HEK293 (cell line): ENCODE data around the gene GRIN2A.

Source experiments
- CTCF ChIA-PET: fragments of 350-600 bp; formaldehyde crosslinking; extraction: SDS; loops from one replicate; lab custom pipeline; 2021; ENCODE audit warnings: antibody characterized with exemption; lab: Yijun Ruan, JAX
- POLR2A ChIA-PET: fragments of 300-600 bp; formaldehyde crosslinking; extraction: SDS; loops from one replicate; lab custom pipeline; 2020; ENCODE audit warnings: antibody characterized with exemption, inconsistent platforms; lab: Yijun Ruan, JAX
- H3K27ac ChIP-seq: fragments of 200-500 bp; sonication (Bioruptor generic); 2 replicates; pipeline ENCODE4 v1.5.1; 2014; ENCODE audit warnings: low read depth, low read length, control low read depth, inconsistent platforms; ENCODE audit errors: extremely low read depth
- H3K36me3 ChIP-seq, 2 experiments: fragments of 200-500 bp in 1 of 2; sonication (Bioruptor generic) in 1 of 2; 1 replicate in 1 of 2; 2 replicates in 1 of 2; pipeline ENCODE4 v1.5.1; 2014 to 2017; ENCODE audit warnings: inconsistent platforms in 2 of 2, low read length in 2 of 2; ENCODE audit not compliant: control insufficient read depth in 2 of 2, insufficient read depth in 1 of 2
- H3K4me1 ChIP-seq: fragments of 200-500 bp; sonication (Bioruptor generic); 2 replicates; pipeline ENCODE4 v1.5.1; 2014; ENCODE audit warnings: mild to moderate bottlenecking, low read length, inconsistent platforms; ENCODE audit not compliant: control insufficient read depth, insufficient read depth
- H3K4me3 ChIP-seq: 2 replicates; pipeline ENCODE4 v1.5.1; 2011; ENCODE audit warnings: low read depth, mild to moderate bottlenecking, control low read depth, low read length, moderate library complexity
- H3K9me3 ChIP-seq: fragments of 200-500 bp; sonication (Bioruptor generic); 2 replicates; pipeline ENCODE4 v1.5.1; 2014; ENCODE audit warnings: low read depth, low read length, inconsistent platforms; ENCODE audit not compliant: control insufficient read depth, insufficient read depth
- CTCF ChIP-seq: fragments of 450-650 bp; formaldehyde crosslinking; IDR thresholded peaks from 2 replicates; pipeline ENCODE4 v1.5.1; 2016; ENCODE audit warnings: missing biosample characterization, missing genetic modification characterization
- HOXC10 ChIP-seq: sonication (generic); formaldehyde crosslinking; IDR thresholded peaks from 2 replicates; pipeline ENCODE4 v1.8.1; 2023; ENCODE audit warnings: mild to moderate bottlenecking, missing genetic modification reagents
- KLF1 ChIP-seq: fragments of 450-650 bp; formaldehyde crosslinking; IDR thresholded peaks from 2 replicates; pipeline ENCODE4 v1.5.1; 2016; ENCODE audit warnings: missing biosample characterization, missing genetic modification characterization
- KLF16 ChIP-seq: fragments of 450-650 bp; formaldehyde crosslinking; IDR thresholded peaks from 2 replicates; pipeline ENCODE4 v1.5.1; 2017; ENCODE audit warnings: missing biosample characterization, missing genetic modification characterization
- KLF8 ChIP-seq: fragments of 450-650 bp; formaldehyde crosslinking; IDR thresholded peaks from 2 replicates; pipeline ENCODE4 v1.5.1; 2016; ENCODE audit warnings: missing biosample characterization, missing genetic modification characterization
- PBX3 ChIP-seq: sonication (generic); formaldehyde crosslinking; IDR thresholded peaks from 2 replicates; pipeline ENCODE4 v1.8.1; 2022; ENCODE audit warnings: mild to moderate bottlenecking, moderate library complexity, missing genetic modification reagents
- REPIN1 ChIP-seq: fragments of 450-650 bp; formaldehyde crosslinking; IDR thresholded peaks from 2 replicates; pipeline ENCODE4 v1.5.1; 2017; ENCODE audit warnings: missing biosample characterization, missing genetic modification characterization, low read depth
- ZBTB20 ChIP-seq: fragments of 450-650 bp; formaldehyde crosslinking; IDR thresholded peaks from 2 replicates; pipeline ENCODE4 v1.5.1; 2016; ENCODE audit warnings: missing biosample characterization, missing genetic modification characterization
- ZNF133 ChIP-seq: fragments of 450-650 bp; formaldehyde crosslinking; IDR thresholded peaks from 2 replicates; pipeline ENCODE4 v1.5.1; 2016; ENCODE audit warnings: missing biosample characterization, missing genetic modification characterization
- ZNF146 ChIP-seq: fragments of 450-650 bp; formaldehyde crosslinking; IDR thresholded peaks from 2 replicates; pipeline ENCODE4 v1.5.1; 2016; ENCODE audit warnings: missing biosample characterization, missing genetic modification characterization
- ZNF48 ChIP-seq: fragments of 450-650 bp; formaldehyde crosslinking; IDR thresholded peaks from 2 replicates; pipeline ENCODE4 v1.5.1; 2016; ENCODE audit warnings: missing biosample characterization, missing genetic modification characterization
- ZNF518A ChIP-seq: fragments of 450-650 bp; formaldehyde crosslinking; conservative IDR thresholded peaks from 2 replicates; pipeline ENCODE4 v1.5.1; 2016; ENCODE audit warnings: low read depth, missing biosample characterization, missing genetic modification characterization
- ZNF530 ChIP-seq: fragments of 450-650 bp; formaldehyde crosslinking; IDR thresholded peaks from 2 replicates; pipeline ENCODE4 v1.5.1; 2016; ENCODE audit warnings: low read depth, missing biosample characterization, missing genetic modification characterization
- ZNF555 ChIP-seq: fragments of 450-650 bp; formaldehyde crosslinking; conservative IDR thresholded peaks from 2 replicates; pipeline ENCODE4 v1.5.1; 2017; ENCODE audit warnings: missing biosample characterization, mild to moderate bottlenecking, missing genetic modification characterization, inconsistent platforms
- ZNF624 ChIP-seq: fragments of 450-650 bp; formaldehyde crosslinking; IDR thresholded peaks from 2 replicates; pipeline ENCODE4 v1.5.1; 2017; ENCODE audit warnings: missing biosample characterization, missing genetic modification characterization
- ZNF658 ChIP-seq: fragments of 450-650 bp; formaldehyde crosslinking; IDR thresholded peaks from 2 replicates; pipeline ENCODE4; 2016; ENCODE audit warnings: missing biosample characterization, missing genetic modification characterization
- ZNF791 ChIP-seq: fragments of 450-650 bp; formaldehyde crosslinking; IDR thresholded peaks from 2 replicates; pipeline ENCODE4 v1.5.1; 2016; ENCODE audit warnings: missing biosample characterization, missing genetic modification characterization
- TF ChIP-seq, protein P1 (sequence below): fragments of 450-650 bp; formaldehyde crosslinking; IDR thresholded peaks from 2 replicates; pipeline ENCODE4 v1.5.1; 2016; ENCODE audit warnings: missing biosample characterization, missing genetic modification characterization
- TF ChIP-seq, protein P2 (sequence below): fragments of 450-650 bp; formaldehyde crosslinking; IDR thresholded peaks from 2 replicates; pipeline ENCODE4 v1.5.1; 2016; ENCODE audit warnings: missing biosample characterization, missing genetic modification characterization, borderline replicate concordance

The GRIN2A gene

DNA sequence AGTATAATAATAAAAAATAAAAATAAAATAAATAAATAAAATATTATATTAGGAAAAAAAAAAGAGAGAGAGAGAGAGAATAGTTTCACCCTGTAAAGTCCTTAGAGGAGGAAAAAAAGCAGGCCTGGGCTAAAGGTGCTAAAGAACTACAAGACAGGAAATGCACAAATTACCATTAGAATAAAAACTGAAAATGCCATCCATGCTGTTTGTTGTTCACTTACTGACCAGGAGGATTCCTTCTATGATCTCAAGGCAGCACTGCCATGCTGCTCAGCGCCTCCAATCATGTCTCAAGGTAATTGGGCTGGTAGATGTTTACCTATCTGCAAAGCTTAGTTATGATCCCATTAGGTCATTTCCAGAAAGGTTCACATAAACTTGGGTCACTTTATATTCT lies 201.2 kb downstream of the GRIN2A start:
- no peaks in the 10 kb centered on the region for H3K36me3 ChIP-seq
- no peak overlapping the region for H3K4me3 ChIP-seq
- no peaks in the 10 kb centered on the region for H3K9me3 ChIP-seq
- no peak overlapping the region for H3K27ac ChIP-seq
- ChIA-PET POLR2A (no interaction called here), CTCF (no interaction called here)
- H3K4me1 ChIP-seq: no peaks in the 10 kb centered on the region
- no peak for TF ChIP-seq ZBTB20
- TF ChIP-seq KLF8 (tag by site-specific recombination): no peak
- TF ChIP-seq REPIN1 (tag by site-specific recombination): no peak

DNA sequence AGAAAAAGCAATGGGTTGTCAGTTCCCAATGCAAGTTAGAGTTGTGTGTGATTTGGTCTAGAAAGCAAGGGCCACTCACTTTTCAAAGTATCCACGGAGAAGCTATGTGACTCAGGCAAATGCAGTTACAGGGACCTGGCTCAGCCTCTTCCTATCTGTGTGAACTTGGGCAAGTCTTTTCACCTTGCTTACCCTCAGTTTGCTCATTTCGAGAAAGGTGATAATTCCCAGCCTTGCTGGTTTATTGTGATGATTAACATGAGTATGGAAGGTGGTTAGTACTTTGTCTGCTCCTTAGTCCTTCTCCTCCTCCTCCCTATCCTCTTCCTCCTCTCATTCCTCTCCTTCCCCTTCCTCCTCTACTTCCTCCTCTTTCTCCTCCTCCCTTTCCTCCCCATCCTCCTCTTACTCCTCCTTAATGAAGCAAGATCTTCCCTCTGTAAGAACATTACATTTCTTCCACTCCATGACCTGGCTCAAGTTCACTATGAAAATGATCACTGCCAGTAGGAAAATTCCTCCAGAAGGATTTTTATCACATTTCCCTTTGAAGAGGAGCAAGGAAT lies 204.0 kb downstream of the GRIN2A start:
- H3K9me3 ChIP-seq: no peaks in the 10 kb centered on the region
- H3K36me3 ChIP-seq: no peaks in the 10 kb centered on the region
- POLR2A ChIA-PET: no interaction called here
- no peak overlapping the region for H3K4me3 ChIP-seq
- no peak overlapping the region for H3K27ac ChIP-seq
- no peaks in the 10 kb centered on the region for H3K4me1 ChIP-seq
- no peak for TF ChIP-seq ZNF133
- TF ChIP-seq ZNF658 (tag by site-specific recombination): no peak
- TF ChIP-seq, all 188 proteins: peak for 0
- CTCF ChIA-PET: no interaction called here

DNA sequence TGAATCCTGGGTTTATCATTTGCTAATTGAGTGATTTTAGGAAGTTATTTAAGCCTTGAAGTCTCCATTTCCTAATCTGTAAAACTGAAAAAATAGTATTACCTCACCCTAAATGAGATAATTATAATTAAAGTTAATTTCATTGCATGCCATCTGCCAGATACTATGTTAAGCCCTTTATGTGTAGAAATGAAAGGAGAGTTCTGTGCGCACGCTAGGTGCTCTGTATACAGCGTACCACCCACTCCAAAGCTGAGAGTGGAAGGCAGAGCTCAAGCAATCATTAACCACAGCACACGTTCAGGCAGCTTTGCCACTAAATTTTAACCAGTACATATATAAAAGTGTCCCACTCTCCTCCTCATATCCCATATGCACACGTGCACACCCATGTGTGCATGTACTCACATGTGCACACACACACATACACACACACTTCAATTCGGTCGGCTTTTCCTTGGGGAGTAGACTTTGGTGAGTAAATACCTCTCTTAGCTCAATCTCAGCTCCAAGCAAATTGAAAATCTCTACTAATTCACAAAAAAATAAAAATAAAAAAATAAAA lies 204.8 kb downstream of the GRIN2A start:
- Histone ChIP-seq H3K36me3 (no peaks in the 10 kb centered on the region), H3K9me3 (no peaks in the 10 kb centered on the region), H3K4me1 (no peaks in the 10 kb centered on the region), H3K4me3 (no peak overlapping the region), H3K27ac (no peak overlapping the region)
- TF ChIP-seq ZNF624 (no peak), HOXC10 (CRISPR knock-in tag) (no peak), ZNF791 (tag by site-specific recombination) (no peak), ZNF555 (no peak), ZNF518A (tag by site-specific recombination) (no peak), ZNF48 (tag by site-specific recombination) (no peak), KLF1 (tag by site-specific recombination) (no peak), CTCF (tag by site-specific recombination) (no peak), KLF16 (tag by site-specific recombination) (no peak), PBX3 (CRISPR knock-in tag) (no peak), ZNF530 (tag by site-specific recombination) (no peak), ZNF146 (no peak)
- TF ChIP-seq, protein P1, sequence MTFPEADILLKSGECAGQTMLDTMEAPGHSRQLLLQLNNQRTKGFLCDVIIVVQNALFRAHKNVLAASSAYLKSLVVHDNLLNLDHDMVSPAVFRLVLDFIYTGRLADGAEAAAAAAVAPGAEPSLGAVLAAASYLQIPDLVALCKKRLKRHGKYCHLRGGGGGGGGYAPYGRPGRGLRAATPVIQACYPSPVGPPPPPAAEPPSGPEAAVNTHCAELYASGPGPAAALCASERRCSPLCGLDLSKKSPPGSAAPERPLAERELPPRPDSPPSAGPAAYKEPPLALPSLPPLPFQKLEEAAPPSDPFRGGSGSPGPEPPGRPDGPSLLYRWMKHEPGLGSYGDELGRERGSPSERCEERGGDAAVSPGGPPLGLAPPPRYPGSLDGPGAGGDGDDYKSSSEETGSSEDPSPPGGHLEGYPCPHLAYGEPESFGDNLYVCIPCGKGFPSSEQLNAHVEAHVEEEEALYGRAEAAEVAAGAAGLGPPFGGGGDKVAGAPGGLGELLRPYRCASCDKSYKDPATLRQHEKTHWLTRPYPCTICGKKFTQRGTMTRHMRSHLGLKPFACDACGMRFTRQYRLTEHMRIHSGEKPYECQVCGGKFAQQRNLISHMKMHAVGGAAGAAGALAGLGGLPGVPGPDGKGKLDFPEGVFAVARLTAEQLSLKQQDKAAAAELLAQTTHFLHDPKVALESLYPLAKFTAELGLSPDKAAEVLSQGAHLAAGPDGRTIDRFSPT: no peak
- TF ChIP-seq, protein P2, sequence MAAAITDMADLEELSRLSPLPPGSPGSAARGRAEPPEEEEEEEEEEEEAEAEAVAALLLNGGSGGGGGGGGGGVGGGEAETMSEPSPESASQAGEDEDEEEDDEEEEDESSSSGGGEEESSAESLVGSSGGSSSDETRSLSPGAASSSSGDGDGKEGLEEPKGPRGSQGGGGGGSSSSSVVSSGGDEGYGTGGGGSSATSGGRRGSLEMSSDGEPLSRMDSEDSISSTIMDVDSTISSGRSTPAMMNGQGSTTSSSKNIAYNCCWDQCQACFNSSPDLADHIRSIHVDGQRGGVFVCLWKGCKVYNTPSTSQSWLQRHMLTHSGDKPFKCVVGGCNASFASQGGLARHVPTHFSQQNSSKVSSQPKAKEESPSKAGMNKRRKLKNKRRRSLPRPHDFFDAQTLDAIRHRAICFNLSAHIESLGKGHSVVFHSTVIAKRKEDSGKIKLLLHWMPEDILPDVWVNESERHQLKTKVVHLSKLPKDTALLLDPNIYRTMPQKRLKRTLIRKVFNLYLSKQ (tag by site-specific recombination): no peak
- CTCF ChIA-PET: no interaction called here
- POLR2A ChIA-PET: no interaction called here
